Posterior vena cava (tissue), 2 donors: ENCODE data around the gene OTUB1. TPM values are rescaled to one million over a fixed set of nuclear protein-coding genes. Genes with fewer than 3 reads are reported as not detected.
"Not testable (repeated sequence)": the region's sequence is repeated elsewhere in the genome, so short reads cannot be mapped to it uniquely, and the experiment has no call there.

ENCODE experiments used
- DNase-seq: peaks from one replicate; pipeline ENCODE4 v3.0.0-alpha.2; 2020; ENCODE audit warnings: low spot score
- intact Hi-C, 2 donors: fragments of 100-400 bp; cut with DNase I; formaldehyde crosslinking; loops; one replicate each; pipeline versions ENCODE4 v1.14.1 to v1.14.2; 2022 to 2023
- total RNA-seq, 2 donors: library from RNA; stranded (reverse); fragmentation: NEBNext Ultra II Directional; extraction: Animal tissue kit (Norgen Biotek cat#: 25700); gene quantifications; one replicate each; pipeline ENCODE4 v1.2.1, GENCODE V29; 2021
- donor health status: DM: yes; HTN: yes; CAD: no.
- donor health status: DM: yes; HTN: yes; CAD: no.

The OTUB1 gene
- total RNA-seq, 2 donors from 2014 or later, result 37.7 to 41.3 TPM

- intact Hi-C loops, result no loop called here
- DNase-seq, result no peak
Measured at GRCh38 chr11:64036087-64037026, 50.1 kb downstream of the OTUB1 start.

- no peak for DNase-seq
- intact Hi-C loops, result no loop called here
Measured at GRCh38 chr11:64037027-64037634, 50.9 kb downstream of the OTUB1 start.

GRCh38 chr11:64038500-64038899, 52.3 kb downstream of the OTUB1 start:
- no peak for DNase-seq
- intact Hi-C loops, result no loop called here

GRCh38 chr11:64039012-64039665, 52.9 kb downstream of the OTUB1 start:
- intact Hi-C loops, result no loop called here
- no peak for DNase-seq

- DNase-seq, result no peak
- intact Hi-C loops, result no loop called here
Measured at GRCh38 chr11:64040684-64041322, 54.6 kb downstream of the OTUB1 start.

GRCh38 chr11:64041846-64042245, 55.6 kb downstream of the OTUB1 start:
- no peak for DNase-seq
- intact Hi-C loops, result no loop called here

GRCh38 chr11:64042301-64042700, 56.1 kb downstream of the OTUB1 start:
- intact Hi-C loops, result no loop called here
- no peak for DNase-seq

GRCh38 chr11:64043545-64043944, 57.3 kb downstream of the OTUB1 start:
- intact Hi-C loops, result no loop called here
- DNase-seq, result no peak

- intact Hi-C loops, result no loop called here
- DNase-seq, result no peak
Measured at GRCh38 chr11:64044730-64045393, 58.6 kb downstream of the OTUB1 start.

GRCh38 chr11:64045700-64046099, 59.5 kb downstream of the OTUB1 start:
- DNase-seq, result no peak
- intact Hi-C loops, result no loop called here

- intact Hi-C loops, DNase-seq: not testable (repeated sequence)
Measured at GRCh38 chr11:64047373-64047772, 61.1 kb downstream of the OTUB1 start.

Other genes starting within 250 kb of the OTUB1 start
- 10 to 100 TPM; 13.0 to 21.8 TPM for gene ZFTA, start 217.7 kb upstream of the OTUB1 start, total RNA-seq
- 10 to 100 TPM; 11.8 to 15.1 TPM for gene SPINDOC, start 173.0 kb upstream of the OTUB1 start, total RNA-seq
- gene MARK2, start 147.3 kb upstream of the OTUB1 start, total RNA-seq, result 10 to 100 TPM; 20.5 to 24.5 TPM
- 1 to 10 TPM in 1 of 2 donors, under 1 TPM in 1; 0.95 to 2.7 TPM for gene RCOR2, start 69.3 kb upstream of the OTUB1 start, total RNA-seq
- gene NAA40, start 47.4 kb upstream of the OTUB1 start, total RNA-seq, result 10 to 100 TPM; 10.3 to 11.3 TPM
- 100 to 1,000 TPM; 161 to 203 TPM for gene COX8A, start 11.8 kb upstream of the OTUB1 start, total RNA-seq
- under 1 TPM; 0.14 to 0.29 TPM for gene FLRT1, start 49.5 kb downstream of the OTUB1 start, total RNA-seq
- 10 to 100 TPM; 15.9 to 16.8 TPM for gene MACROD1, start 179.7 kb downstream of the OTUB1 start, total RNA-seq
- gene STIP1, start 199.7 kb downstream of the OTUB1 start, total RNA-seq, result 10 to 100 TPM; 74.3 to 87.3 TPM
- 10 to 100 TPM; 30.3 to 44.0 TPM for gene FERMT3, start 220.3 kb downstream of the OTUB1 start, total RNA-seq
- gene TRPT1, start 239.7 kb downstream of the OTUB1 start, total RNA-seq, result 10 to 100 TPM; 19.9 to 21.9 TPM
- gene NUDT22, start 239.8 kb downstream of the OTUB1 start, total RNA-seq, result 10 to 100 TPM; 35.8 to 41.1 TPM
- 10 to 100 TPM; 16.1 to 21.3 TPM for gene DNAJC4, start 244.1 kb downstream of the OTUB1 start, total RNA-seq
- gene VEGFB, start 248.1 kb downstream of the OTUB1 start, total RNA-seq, result 100 to 1,000 TPM; 163 to 190 TPM